ENCODE data around the gene WASF3.

The WASF3 gene

DNA sequence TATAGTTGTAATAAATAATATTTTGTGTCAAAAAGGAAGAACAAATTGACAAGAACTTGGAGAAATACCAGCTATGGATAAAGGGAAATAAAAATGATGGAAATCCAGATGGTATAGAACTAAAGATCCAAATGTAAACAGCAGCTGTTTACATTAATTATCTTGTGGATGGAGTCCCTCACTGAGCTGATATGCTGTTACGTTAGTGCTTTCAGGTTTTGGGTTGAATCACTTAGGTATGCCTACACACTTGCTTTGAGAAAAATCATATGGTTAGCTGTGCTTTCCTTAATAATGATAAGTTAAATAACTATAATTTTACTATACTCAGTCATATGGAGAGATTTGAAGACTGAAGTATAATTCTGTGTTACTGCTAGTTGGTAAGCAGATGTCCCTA lies 27.7 kb downstream of the WASF3 start:
- TF ChIP-seq CEBPB (IDR thresholded peaks at IDR 0.05) (no peak), CREB1 (IDR thresholded peaks at IDR 0.05; ENCODE audit: low read depth) (no peak), RAD21 (IDR thresholded peaks at IDR 0.05; ENCODE audit: low read depth) (no peak), TCF12 (IDR thresholded peaks at IDR 0.05; ENCODE audit: low read depth) (no peak), EGR1 (IDR thresholded peaks at IDR 0.05) (no peak), YY1 (IDR thresholded peaks at IDR 0.05; ENCODE audit: low read depth) (no peak), FOXM1 (IDR thresholded peaks at IDR 0.05; ENCODE audit: borderline replicate concordance, low read depth) (no peak), USF1 (IDR thresholded peaks at IDR 0.05) (no peak), ZBTB7A (IDR thresholded peaks at IDR 0.05; ENCODE audit: low read depth) (no peak), NFIC (IDR thresholded peaks at IDR 0.05) (no peak), TAF1 (IDR thresholded peaks at IDR 0.05; ENCODE audit: low read depth) (no peak), TEAD4 (IDR thresholded peaks at IDR 0.05) (no peak), EP300 (IDR thresholded peaks at IDR 0.05; ENCODE audit: borderline replicate concordance) (no peak)
- TF ChIP-seq, protein P1, sequence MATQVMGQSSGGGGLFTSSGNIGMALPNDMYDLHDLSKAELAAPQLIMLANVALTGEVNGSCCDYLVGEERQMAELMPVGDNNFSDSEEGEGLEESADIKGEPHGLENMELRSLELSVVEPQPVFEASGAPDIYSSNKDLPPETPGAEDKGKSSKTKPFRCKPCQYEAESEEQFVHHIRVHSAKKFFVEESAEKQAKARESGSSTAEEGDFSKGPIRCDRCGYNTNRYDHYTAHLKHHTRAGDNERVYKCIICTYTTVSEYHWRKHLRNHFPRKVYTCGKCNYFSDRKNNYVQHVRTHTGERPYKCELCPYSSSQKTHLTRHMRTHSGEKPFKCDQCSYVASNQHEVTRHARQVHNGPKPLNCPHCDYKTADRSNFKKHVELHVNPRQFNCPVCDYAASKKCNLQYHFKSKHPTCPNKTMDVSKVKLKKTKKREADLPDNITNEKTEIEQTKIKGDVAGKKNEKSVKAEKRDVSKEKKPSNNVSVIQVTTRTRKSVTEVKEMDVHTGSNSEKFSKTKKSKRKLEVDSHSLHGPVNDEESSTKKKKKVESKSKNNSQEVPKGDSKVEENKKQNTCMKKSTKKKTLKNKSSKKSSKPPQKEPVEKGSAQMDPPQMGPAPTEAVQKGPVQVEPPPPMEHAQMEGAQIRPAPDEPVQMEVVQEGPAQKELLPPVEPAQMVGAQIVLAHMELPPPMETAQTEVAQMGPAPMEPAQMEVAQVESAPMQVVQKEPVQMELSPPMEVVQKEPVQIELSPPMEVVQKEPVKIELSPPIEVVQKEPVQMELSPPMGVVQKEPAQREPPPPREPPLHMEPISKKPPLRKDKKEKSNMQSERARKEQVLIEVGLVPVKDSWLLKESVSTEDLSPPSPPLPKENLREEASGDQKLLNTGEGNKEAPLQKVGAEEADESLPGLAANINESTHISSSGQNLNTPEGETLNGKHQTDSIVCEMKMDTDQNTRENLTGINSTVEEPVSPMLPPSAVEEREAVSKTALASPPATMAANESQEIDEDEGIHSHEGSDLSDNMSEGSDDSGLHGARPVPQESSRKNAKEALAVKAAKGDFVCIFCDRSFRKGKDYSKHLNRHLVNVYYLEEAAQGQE (IDR thresholded peaks at IDR 0.05; ENCODE audit: low read depth): no peak
- TF ChIP-seq, protein P2, sequence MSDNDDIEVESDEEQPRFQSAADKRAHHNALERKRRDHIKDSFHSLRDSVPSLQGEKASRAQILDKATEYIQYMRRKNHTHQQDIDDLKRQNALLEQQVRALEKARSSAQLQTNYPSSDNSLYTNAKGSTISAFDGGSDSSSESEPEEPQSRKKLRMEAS (IDR thresholded peaks at IDR 0.05): no peak

GRCh38 chr13:26587251-26587650 lies 29.8 kb downstream of the WASF3 start:
- TF ChIP-seq, protein P2 (IDR thresholded peaks at IDR 0.05): no peak
- TF ChIP-seq, protein P1 (IDR thresholded peaks at IDR 0.05; ENCODE audit: low read depth): no peak
- no peak for TF ChIP-seq CREB1 (IDR thresholded peaks at IDR 0.05; ENCODE audit: low read depth)
- no peak for TF ChIP-seq FOXM1 (IDR thresholded peaks at IDR 0.05; ENCODE audit: borderline replicate concordance, low read depth)
- TF ChIP-seq YY1 (IDR thresholded peaks at IDR 0.05; ENCODE audit: low read depth): no peak

- TF ChIP-seq CREB1 (IDR thresholded peaks at IDR 0.05; ENCODE audit: low read depth) (no peak), EP300 (IDR thresholded peaks at IDR 0.05; ENCODE audit: borderline replicate concordance) (no peak), RAD21 (IDR thresholded peaks at IDR 0.05; ENCODE audit: low read depth) (no peak), TCF12 (IDR thresholded peaks at IDR 0.05; ENCODE audit: low read depth) (no peak)
These were observed 31.7 kb downstream of the WASF3 start for GRCh38 chr13:26589226-26589625.

- TF ChIP-seq NFIC (IDR thresholded peaks at IDR 0.05): no peak
- TF ChIP-seq TCF12 (IDR thresholded peaks at IDR 0.05; ENCODE audit: low read depth): no peak
- no peak for TF ChIP-seq TEAD4 (IDR thresholded peaks at IDR 0.05)
- TF ChIP-seq, protein P2 (IDR thresholded peaks at IDR 0.05): no peak
- no peak for TF ChIP-seq FOXM1 (IDR thresholded peaks at IDR 0.05; ENCODE audit: borderline replicate concordance, low read depth)
- no peak for TF ChIP-seq TAF1 (IDR thresholded peaks at IDR 0.05; ENCODE audit: low read depth)
- no peak for TF ChIP-seq CREB1 (IDR thresholded peaks at IDR 0.05; ENCODE audit: low read depth)
- no peak for TF ChIP-seq EGR1 (IDR thresholded peaks at IDR 0.05)
- TF ChIP-seq ZBTB7A (IDR thresholded peaks at IDR 0.05; ENCODE audit: low read depth): no peak
- TF ChIP-seq CEBPB (IDR thresholded peaks at IDR 0.05): no peak
- no peak for TF ChIP-seq USF1 (IDR thresholded peaks at IDR 0.05)
- TF ChIP-seq, protein P1 (IDR thresholded peaks at IDR 0.05; ENCODE audit: low read depth): no peak
- no peak for TF ChIP-seq EP300 (IDR thresholded peaks at IDR 0.05; ENCODE audit: borderline replicate concordance)
- TF ChIP-seq RAD21 (IDR thresholded peaks at IDR 0.05; ENCODE audit: low read depth): no peak
These were observed 32.3 kb downstream of the WASF3 start for GRCh38 chr13:26589754-26590153.

- no peak for TF ChIP-seq EP300 (IDR thresholded peaks at IDR 0.05; ENCODE audit: borderline replicate concordance)
- TF ChIP-seq NFIC (IDR thresholded peaks at IDR 0.05): no peak
- TF ChIP-seq YY1 (IDR thresholded peaks at IDR 0.05; ENCODE audit: low read depth): no peak
- TF ChIP-seq RAD21 (IDR thresholded peaks at IDR 0.05; ENCODE audit: low read depth): no peak
- TF ChIP-seq USF1 (IDR thresholded peaks at IDR 0.05): no peak
- no peak for TF ChIP-seq CREB1 (IDR thresholded peaks at IDR 0.05; ENCODE audit: low read depth)
These were observed 32.9 kb downstream of the WASF3 start for GRCh38 chr13:26590379-26590778.

Data from Ishikawa (cell line).